ENCODE measurements around the gene PRMT6.

DNA sequence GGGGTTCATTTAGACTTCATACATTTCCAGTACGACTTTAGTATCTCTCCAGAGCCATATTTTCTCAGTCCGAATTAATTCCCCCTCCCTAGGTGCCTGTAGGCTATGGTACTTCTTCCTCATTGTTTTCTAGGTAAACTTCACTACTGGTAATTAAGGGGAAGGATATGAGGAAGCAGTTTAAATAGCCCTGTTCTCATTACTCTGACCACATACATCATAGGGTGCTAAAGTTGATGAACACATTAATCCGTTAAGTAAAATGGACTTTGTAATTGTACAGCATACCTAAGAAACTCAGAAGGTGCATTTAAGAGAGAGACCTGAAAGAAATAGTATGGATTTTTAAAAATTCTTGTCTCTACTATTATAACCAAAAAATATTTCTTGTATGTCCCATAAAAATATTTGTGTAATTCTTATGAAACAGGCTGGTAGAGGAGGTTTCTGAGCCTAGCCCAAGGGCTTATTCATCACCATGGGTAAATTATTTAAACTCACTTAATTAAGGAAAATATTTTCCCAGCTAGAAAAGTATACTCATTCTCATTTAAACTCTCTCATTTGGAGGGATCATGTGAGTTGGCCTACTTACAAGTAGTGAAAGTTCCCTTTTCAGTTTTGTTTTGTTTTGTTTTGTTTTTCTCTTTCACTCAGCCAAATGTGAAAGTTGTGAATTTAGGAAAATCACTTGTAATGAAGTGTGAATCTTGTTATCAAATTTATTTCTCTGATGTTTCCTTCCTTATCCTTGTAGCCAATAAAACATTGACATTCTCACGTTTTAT is 2.0 kb downstream of the PRMT6 start:
- TF ChIP-seq, protein P1, sequence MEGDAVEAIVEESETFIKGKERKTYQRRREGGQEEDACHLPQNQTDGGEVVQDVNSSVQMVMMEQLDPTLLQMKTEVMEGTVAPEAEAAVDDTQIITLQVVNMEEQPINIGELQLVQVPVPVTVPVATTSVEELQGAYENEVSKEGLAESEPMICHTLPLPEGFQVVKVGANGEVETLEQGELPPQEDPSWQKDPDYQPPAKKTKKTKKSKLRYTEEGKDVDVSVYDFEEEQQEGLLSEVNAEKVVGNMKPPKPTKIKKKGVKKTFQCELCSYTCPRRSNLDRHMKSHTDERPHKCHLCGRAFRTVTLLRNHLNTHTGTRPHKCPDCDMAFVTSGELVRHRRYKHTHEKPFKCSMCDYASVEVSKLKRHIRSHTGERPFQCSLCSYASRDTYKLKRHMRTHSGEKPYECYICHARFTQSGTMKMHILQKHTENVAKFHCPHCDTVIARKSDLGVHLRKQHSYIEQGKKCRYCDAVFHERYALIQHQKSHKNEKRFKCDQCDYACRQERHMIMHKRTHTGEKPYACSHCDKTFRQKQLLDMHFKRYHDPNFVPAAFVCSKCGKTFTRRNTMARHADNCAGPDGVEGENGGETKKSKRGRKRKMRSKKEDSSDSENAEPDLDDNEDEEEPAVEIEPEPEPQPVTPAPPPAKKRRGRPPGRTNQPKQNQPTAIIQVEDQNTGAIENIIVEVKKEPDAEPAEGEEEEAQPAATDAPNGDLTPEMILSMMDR (conservative IDR thresholded peaks at IDR 0.05; ENCODE audit: low read depth in 2 of 2), result no peak
- no peak for TF ChIP-seq REST (IDR thresholded peaks at IDR 0.05; ENCODE audit: unreplicated experiment)
